SK-N-MC (cell line): ENCODE measurements around the gene MORN5.

Experiments used
- EZH2 ChIP-seq: fragments of 200-600 bp; sonication (generic); IDR thresholded peaks from one replicate; pipeline ENCODE4 v1.6.1; 2017; ENCODE audit warnings: antibody characterized with exemption
- FOXP2 ChIP-seq: optimal IDR thresholded peaks from 2 replicates; pipeline ENCODE3; 2011; ENCODE audit warnings: mild to moderate bottlenecking, moderate library complexity; ENCODE audit not compliant: insufficient read depth; ENCODE audit errors: extremely low read length, control extremely low read depth
- POLR2AphosphoS5 ChIP-seq: IDR thresholded peaks from 2 replicates; pipeline ENCODE4 v1.6.1; 2012; ENCODE audit warnings: mild to moderate bottlenecking, low read depth, low read length, borderline replicate concordance

GRCh38 chr9:122232796-122233306, 73.1 kb downstream of the MORN5 start:
- no peak for TF ChIP-seq EZH2
- no peak for TF ChIP-seq POLR2AphosphoS5
- TF ChIP-seq FOXP2: no peak
